ENCODE measurements around the gene ADGRB3. TPM values are rescaled to one million over a fixed set of nuclear protein-coding genes. Genes with fewer than 3 reads are reported as not detected.

ADGRB3 gene
- total RNA-seq, 3 donors from 2014 or later, result 1.1 to 2.3 (median 1.2) TPM

DNA sequence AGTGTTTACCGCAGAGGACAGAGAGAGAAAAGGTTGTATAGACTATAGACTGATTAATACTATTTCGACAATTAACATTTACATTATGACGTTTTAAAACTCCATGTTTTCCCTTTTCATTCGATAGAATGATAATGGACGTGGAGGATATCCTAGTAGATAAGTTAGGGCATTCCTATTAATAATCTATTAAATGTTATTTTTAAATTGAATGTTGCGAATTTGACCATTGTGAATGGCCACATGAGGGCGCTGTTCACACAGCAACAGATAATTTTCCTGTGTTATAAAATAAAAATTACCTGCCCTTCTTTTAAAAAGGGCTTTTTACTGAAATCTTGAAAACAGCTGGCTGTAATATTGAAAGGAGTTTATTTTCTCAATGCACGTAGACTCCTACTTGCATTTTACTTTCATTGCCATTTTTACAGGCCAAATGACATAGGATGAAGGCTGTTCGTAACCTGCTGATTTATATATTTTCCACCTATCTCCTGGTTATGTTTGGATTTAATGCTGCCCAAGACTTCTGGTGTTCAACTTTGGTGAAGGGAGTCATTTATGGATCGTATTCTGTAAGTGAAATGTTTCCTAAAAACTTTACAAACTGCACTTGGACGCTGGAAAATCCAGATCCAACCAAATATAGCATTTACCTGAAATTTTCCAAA is 3.3 kb downstream of the ADGRB3 start:
- H3K4me3 ChIP-seq, result no peak overlapping the region
- TF ChIP-seq POLR2AphosphoS5 (IDR thresholded peaks at IDR 0.05) (no peak), POLR2A (IDR thresholded peaks at IDR 0.05) (no peak), CTCF (IDR thresholded peaks at IDR 0.05) (peak; percentile 42 to 53 (median 47))
- intact Hi-C loops (cut with DNase I; ENCODE audit: low total_unique reads), result no loop called here
- H3K9me3 ChIP-seq, result no peaks in the 10 kb centered on the region
- DNase-seq (ENCODE audit: low spot score in 2 of 2), result no peak
- H3K4me1 ChIP-seq, result no peaks in the 10 kb centered on the region
- H3K27ac ChIP-seq, result no peak overlapping the region
- H3K36me3 ChIP-seq, result no peaks in the 10 kb centered on the region
- peaks cover 0 to 39% of the 10 kb centered on the region in 2 donors for H3K27me3 ChIP-seq

DNA sequence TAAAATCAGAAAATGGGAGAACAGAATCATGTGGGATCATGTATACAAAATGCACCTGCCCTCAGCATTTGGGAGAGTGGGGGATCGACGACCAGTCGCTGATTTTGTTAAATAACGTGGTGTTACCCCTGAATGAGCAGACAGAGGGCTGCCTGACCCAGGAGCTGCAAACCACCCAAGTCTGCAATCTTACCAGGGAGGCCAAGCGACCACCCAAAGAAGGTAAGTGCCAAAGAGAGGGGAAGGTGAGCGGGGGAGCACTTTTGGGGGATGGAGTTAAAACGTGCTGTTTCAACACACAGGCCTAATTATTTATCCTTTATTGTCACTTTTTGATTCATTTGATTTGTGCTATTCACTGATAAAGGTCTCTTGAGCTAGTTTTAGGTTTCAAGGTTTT is 4.1 kb downstream of the ADGRB3 start:
- no peaks in the 10 kb centered on the region for H3K36me3 ChIP-seq
- peaks cover 0 to 33% of the 10 kb centered on the region in 2 donors for H3K27me3 ChIP-seq
- H3K27ac ChIP-seq, result no peak overlapping the region
- H3K9me3 ChIP-seq, result no peaks in the 10 kb centered on the region
- TF ChIP-seq POLR2A (IDR thresholded peaks at IDR 0.05) (no peak), POLR2AphosphoS5 (IDR thresholded peaks at IDR 0.05) (no peak), CTCF (IDR thresholded peaks at IDR 0.05) (no peak)
- intact Hi-C loops (cut with DNase I; ENCODE audit: low total_unique reads), result no loop called here
- H3K4me1 ChIP-seq, result no peaks in the 10 kb centered on the region
- DNase-seq (ENCODE audit: low spot score in 2 of 2), result no peak
- no peak overlapping the region for H3K4me3 ChIP-seq

DNA sequence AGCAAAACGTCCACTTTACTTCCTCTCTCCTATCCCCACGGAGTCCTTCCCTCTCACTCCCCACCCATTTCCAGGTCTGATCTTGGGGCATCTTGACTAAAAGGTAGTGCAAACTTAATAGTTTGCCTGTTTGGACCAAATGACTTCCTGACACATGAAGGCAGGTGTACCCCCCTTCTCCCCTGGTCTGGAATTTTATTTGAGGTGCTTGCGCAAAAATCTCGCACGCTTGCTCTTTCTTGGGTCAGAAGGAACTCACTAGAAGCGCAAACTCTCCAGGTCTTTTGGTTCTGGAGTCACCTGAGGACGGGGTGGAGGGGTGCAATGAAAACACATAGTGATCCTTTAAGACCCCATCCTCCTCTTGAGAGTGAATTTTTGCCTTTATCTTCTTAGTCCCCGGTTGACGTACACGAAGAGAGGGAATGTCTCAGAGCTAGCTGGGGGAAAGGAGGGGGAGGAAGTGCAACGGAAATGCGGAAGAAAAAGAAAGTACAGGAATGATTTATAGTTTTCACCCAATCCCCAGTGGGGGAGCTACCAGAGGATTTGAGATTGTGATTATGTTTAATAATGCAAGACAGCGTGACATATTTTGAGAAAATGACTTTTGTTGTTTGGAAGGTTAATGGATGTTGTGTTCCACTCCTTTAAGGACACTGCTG is 4.9 kb downstream of the ADGRB3 start:
- Histone ChIP-seq H3K4me1 (no peaks in the 10 kb centered on the region), H3K27ac (no peak overlapping the region), H3K9me3 (no peaks in the 10 kb centered on the region), H3K36me3 (no peaks in the 10 kb centered on the region), H3K27me3 (peaks cover 0 to 28% of the 10 kb centered on the region in 2 donors), H3K4me3 (peak overlapping the region in 2 of 3 donors; percentile 7 to 20)
- intact Hi-C loops (cut with DNase I; ENCODE audit: low total_unique reads), result no loop called here
- TF ChIP-seq POLR2AphosphoS5 (IDR thresholded peaks at IDR 0.05) (no peak), CTCF (IDR thresholded peaks at IDR 0.05) (no peak), POLR2A (IDR thresholded peaks at IDR 0.05) (no peak)
- no peak for DNase-seq (ENCODE audit: low spot score in 2 of 2)

- H3K9me3 ChIP-seq, result no peaks in the 10 kb centered on the region
- intact Hi-C loops (cut with DNase I; ENCODE audit: low total_unique reads), result no loop called here
- no peak for DNase-seq (ENCODE audit: low spot score in 2 of 2)
- H3K36me3 ChIP-seq, result no peaks in the 10 kb centered on the region
- peak overlapping the region in 2 of 3 donors; percentile 7 to 20 for H3K4me3 ChIP-seq
- no peaks in the 10 kb centered on the region for H3K4me1 ChIP-seq
- TF ChIP-seq POLR2AphosphoS5 (IDR thresholded peaks at IDR 0.05) (no peak), POLR2A (IDR thresholded peaks at IDR 0.05) (no peak), CTCF (IDR thresholded peaks at IDR 0.05) (no peak)
- H3K27me3 ChIP-seq, result peaks cover 0 to 28% of the 10 kb centered on the region in 2 donors
- H3K27ac ChIP-seq, result no peak overlapping the region
These were observed 5.4 kb downstream of the ADGRB3 start for GRCh38 chr6:68640491-68640835.

GRCh38 chr6:68641172-68641571 is 6.1 kb downstream of the ADGRB3 start:
- Histone ChIP-seq H3K4me3 (no peak overlapping the region), H3K27me3 (peaks cover 0 to 22% of the 10 kb centered on the region in 2 donors), H3K36me3 (no peaks in the 10 kb centered on the region), H3K27ac (no peak overlapping the region), H3K4me1 (no peaks in the 10 kb centered on the region), H3K9me3 (no peaks in the 10 kb centered on the region)
- no peak for DNase-seq (ENCODE audit: low spot score in 2 of 2)
- no peak for TF ChIP-seq CTCF (IDR thresholded peaks at IDR 0.05)
- TF ChIP-seq POLR2A (IDR thresholded peaks at IDR 0.05), result no peak
- TF ChIP-seq POLR2AphosphoS5 (IDR thresholded peaks at IDR 0.05), result no peak
- intact Hi-C loops (cut with DNase I; ENCODE audit: low total_unique reads), result no loop called here

Measured in breast epithelium (tissue), 4 donors.